ENCODE data around the gene PCGF1. TPM values are rescaled to one million over a fixed set of nuclear protein-coding genes. Genes with fewer than 3 reads are reported as not detected.
A peak's percentile ranks its signal among the peaks of the same experiment; 100 is the strongest.

Gene PCGF1
- total and polyA plus RNA-seq, 2 of the 13 experiments (the other 11 are each of a cell fraction or from before 2014, with no cell fraction given): 20.4 to 22.6 TPM

DNA sequence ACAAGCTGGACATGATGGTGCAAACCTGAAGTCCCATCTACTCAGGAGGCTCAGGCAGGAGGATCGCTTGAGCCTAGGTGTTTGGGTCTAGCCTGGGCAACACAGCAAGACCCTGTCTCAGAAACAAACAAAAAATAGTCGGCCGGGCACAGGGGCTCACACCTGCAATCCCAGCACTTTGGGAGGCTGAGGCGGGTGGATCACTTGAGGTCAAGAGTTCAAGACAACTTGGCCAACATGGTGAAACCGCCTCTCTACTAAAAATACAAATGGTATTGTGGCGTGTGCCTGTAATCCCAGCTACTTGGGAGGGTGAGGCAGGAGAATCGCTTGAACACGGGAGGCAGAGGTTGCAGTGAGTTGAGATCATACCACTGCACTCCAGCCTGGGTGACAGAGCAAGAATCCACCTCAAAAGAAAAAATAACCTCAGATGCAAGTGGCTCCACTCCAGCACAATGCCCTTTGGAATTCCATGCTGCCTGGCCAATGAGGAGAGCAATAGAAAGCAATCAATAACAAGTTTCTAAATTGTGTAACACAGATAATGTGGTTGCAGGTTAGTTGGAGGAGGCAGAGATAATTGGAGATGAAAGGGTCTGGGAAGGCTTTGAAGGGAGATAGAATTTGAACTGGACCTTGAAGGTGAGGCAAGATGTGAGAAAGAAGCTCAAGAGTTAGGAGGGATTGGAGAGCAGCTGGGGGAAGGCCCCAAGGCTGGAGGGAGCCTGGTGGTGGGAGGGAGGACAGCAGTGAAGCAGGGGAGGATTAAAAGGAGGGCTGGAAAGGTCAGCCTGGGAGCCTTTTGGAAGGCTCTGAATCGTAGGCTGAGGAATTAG lies 18.6 kb downstream of the PCGF1 start (continued):
- TF ChIP-seq, protein P1, sequence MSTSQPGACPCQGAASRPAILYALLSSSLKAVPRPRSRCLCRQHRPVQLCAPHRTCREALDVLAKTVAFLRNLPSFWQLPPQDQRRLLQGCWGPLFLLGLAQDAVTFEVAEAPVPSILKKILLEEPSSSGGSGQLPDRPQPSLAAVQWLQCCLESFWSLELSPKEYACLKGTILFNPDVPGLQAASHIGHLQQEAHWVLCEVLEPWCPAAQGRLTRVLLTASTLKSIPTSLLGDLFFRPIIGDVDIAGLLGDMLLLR (CRISPR knock-in tag; IDR thresholded peaks at IDR 0.05): no peak
- TF ChIP-seq ZSCAN29 (CRISPR knock-in tag; conservative IDR thresholded peaks at IDR 0.05) (no peak), IKZF1 (IDR thresholded peaks at IDR 0.05) (no peak), SMARCE1 (IDR thresholded peaks at IDR 0.05; ENCODE audit: borderline replicate concordance) (no peak), RBM22 (optimal IDR thresholded peaks at IDR 0.05; ENCODE audit: low read length) (no peak), PCBP1 (IDR thresholded peaks at IDR 0.05; ENCODE audit: borderline replicate concordance, low read depth, low read length) (no peak), ZMYM2 (CRISPR knock-in tag; IDR thresholded peaks at IDR 0.05) (peak; percentile 26; the same call in 1 of the 2 replicates), FOXO1 (CRISPR knock-in tag; IDR thresholded peaks at IDR 0.05) (no peak; the same call in 1 of the 2 replicates), EP300 (IDR thresholded peaks at IDR 0.05; ENCODE audit: low read depth in 2 of 2, low read length in 2 of 2) (peak; percentile 92 to 98), EP300 (CRISPR knock-in tag; IDR thresholded peaks at IDR 0.05; ENCODE audit: borderline replicate concordance) (peak; percentile 92), TARDBP (CRISPR knock-in tag; IDR thresholded peaks at IDR 0.05) (peak; percentile 94), ZNF879 (CRISPR knock-in tag; IDR thresholded peaks at IDR 0.05) (no peak), ZFP41 (CRISPR knock-in tag; IDR thresholded peaks at IDR 0.05; ENCODE audit: borderline replicate concordance) (no peak), CENPT (CRISPR knock-in tag; IDR thresholded peaks at IDR 0.05; ENCODE audit: low read depth) (no peak), ZNF570 (CRISPR knock-in tag; IDR thresholded peaks at IDR 0.05; ENCODE audit: borderline replicate concordance) (no peak), ZSCAN12 (CRISPR knock-in tag; IDR thresholded peaks at IDR 0.05) (no peak), SPEN (CRISPR knock-in tag; IDR thresholded peaks at IDR 0.05; ENCODE audit: low read depth) (peak; percentile 61), KAT8 (CRISPR knock-in tag; IDR thresholded peaks at IDR 0.05) (no peak), ZNF331 (CRISPR knock-in tag; IDR thresholded peaks at IDR 0.05) (peak; percentile 74; the same call in 1 of the 2 replicates)
- TF ChIP-seq, protein P2, sequence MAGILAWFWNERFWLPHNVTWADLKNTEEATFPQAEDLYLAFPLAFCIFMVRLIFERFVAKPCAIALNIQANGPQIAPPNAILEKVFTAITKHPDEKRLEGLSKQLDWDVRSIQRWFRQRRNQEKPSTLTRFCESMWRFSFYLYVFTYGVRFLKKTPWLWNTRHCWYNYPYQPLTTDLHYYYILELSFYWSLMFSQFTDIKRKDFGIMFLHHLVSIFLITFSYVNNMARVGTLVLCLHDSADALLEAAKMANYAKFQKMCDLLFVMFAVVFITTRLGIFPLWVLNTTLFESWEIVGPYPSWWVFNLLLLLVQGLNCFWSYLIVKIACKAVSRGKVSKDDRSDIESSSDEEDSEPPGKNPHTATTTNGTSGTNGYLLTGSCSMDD (CRISPR knock-in tag; IDR thresholded peaks at IDR 0.05): no peak
- TF ChIP-seq, protein P3, sequence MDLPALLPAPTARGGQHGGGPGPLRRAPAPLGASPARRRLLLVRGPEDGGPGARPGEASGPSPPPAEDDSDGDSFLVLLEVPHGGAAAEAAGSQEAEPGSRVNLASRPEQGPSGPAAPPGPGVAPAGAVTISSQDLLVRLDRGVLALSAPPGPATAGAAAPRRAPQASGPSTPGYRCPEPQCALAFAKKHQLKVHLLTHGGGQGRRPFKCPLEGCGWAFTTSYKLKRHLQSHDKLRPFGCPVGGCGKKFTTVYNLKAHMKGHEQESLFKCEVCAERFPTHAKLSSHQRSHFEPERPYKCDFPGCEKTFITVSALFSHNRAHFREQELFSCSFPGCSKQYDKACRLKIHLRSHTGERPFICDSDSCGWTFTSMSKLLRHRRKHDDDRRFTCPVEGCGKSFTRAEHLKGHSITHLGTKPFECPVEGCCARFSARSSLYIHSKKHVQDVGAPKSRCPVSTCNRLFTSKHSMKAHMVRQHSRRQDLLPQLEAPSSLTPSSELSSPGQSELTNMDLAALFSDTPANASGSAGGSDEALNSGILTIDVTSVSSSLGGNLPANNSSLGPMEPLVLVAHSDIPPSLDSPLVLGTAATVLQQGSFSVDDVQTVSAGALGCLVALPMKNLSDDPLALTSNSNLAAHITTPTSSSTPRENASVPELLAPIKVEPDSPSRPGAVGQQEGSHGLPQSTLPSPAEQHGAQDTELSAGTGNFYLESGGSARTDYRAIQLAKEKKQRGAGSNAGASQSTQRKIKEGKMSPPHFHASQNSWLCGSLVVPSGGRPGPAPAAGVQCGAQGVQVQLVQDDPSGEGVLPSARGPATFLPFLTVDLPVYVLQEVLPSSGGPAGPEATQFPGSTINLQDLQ (CRISPR knock-in tag; IDR thresholded peaks at IDR 0.05): no peak
- TF ChIP-seq, protein P4, sequence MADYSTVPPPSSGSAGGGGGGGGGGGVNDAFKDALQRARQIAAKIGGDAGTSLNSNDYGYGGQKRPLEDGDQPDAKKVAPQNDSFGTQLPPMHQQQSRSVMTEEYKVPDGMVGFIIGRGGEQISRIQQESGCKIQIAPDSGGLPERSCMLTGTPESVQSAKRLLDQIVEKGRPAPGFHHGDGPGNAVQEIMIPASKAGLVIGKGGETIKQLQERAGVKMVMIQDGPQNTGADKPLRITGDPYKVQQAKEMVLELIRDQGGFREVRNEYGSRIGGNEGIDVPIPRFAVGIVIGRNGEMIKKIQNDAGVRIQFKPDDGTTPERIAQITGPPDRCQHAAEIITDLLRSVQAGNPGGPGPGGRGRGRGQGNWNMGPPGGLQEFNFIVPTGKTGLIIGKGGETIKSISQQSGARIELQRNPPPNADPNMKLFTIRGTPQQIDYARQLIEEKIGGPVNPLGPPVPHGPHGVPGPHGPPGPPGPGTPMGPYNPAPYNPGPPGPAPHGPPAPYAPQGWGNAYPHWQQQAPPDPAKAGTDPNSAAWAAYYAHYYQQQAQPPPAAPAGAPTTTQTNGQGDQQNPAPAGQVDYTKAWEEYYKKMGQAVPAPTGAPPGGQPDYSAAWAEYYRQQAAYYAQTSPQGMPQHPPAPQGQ (CRISPR knock-in tag; IDR thresholded peaks at IDR 0.05; ENCODE audit: borderline replicate concordance): peak; percentile 79; the same call in 1 of the 2 replicates
- TF ChIP-seq, protein P5, sequence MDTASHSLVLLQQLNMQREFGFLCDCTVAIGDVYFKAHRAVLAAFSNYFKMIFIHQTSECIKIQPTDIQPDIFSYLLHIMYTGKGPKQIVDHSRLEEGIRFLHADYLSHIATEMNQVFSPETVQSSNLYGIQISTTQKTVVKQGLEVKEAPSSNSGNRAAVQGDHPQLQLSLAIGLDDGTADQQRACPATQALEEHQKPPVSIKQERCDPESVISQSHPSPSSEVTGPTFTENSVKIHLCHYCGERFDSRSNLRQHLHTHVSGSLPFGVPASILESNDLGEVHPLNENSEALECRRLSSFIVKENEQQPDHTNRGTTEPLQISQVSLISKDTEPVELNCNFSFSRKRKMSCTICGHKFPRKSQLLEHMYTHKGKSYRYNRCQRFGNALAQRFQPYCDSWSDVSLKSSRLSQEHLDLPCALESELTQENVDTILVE (CRISPR knock-in tag; IDR thresholded peaks at IDR 0.05): no peak
